Islet of Langerhans (tissue), 1 donor: ENCODE results near the gene PRPF19.

ENCODE experiments used
- FAIRE-seq: peaks from one replicate; lab custom pipeline; 2011; peaks lifted over from hg19 to GRCh38; lab: Jason Lieb, UNC

The PRPF19 gene

DNA sequence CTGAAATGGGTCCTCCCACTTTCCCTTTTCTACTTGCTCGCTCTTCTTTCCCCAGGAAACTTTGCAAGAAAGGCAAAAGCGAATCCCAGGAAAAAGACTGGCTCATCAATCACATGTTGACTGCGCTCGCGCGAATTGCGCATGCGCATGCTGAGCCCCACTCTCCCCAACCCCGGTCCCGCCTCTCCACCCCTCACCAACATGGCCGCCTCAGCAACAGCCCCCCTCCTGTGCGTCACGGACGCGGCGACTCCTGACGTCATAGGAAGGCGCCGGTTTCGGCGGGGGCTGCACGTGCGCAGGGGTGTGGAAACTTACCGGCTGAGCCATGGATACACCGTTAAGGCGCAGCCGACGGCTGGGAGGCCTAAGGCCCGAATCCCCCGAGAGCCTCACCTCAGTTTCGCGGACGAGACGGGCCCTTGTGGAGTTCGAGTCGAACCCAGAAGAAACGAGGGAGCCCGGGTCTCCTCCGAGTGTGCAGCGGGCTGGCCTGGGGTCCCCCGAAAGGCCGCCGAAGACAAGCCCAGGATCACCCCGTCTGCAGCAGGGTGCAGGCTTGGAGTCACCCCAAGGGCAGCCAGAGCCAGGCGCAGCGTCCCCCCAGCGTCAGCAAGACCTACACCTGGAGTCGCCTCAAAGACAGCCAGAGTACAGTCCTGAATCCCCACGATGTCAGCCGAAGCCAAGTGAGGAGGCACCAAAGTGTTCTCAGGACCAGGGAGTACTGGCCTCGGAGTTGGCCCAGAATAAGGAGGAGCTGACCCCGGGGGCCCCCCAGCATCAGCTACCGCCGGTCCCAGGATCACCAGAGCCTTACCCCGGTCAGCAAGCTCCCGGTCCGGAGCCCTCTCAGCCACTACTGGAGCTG is 64.4 kb downstream of the PRPF19 start, which contains the start of gene CCDC86:
CCDC86 (plus strand) TSS at position 317 of the 871 bp plus-strand sequence; CDS start at position 329, 12 bp downstream.
- peak; percentile 49 for FAIRE-seq
